Lower leg skin (tissue), 3 donors: Measurements from ENCODE around the gene MAP1LC3A.

ENCODE experiments used
- POLR2A ChIP-seq, 2 donors: fragments of 450-650 bp; IDR thresholded peaks; one replicate each; pipeline ENCODE4 v1.6.1; 2016 to 2017; ENCODE audit warnings: antibody characterized with exemption in 2 of 2, mild to moderate bottlenecking in 1 of 2, moderate library complexity in 1 of 2
- TF ChIP-seq, protein P1 (sequence below), 3 donors: fragments of 450-650 bp; IDR thresholded peaks; one replicate each; pipeline ENCODE4 v1.5.1; 2016; ENCODE audit warnings: antibody characterized with exemption in 3 of 3, mild to moderate bottlenecking in 3 of 3, moderate library complexity in 2 of 3

DNA sequence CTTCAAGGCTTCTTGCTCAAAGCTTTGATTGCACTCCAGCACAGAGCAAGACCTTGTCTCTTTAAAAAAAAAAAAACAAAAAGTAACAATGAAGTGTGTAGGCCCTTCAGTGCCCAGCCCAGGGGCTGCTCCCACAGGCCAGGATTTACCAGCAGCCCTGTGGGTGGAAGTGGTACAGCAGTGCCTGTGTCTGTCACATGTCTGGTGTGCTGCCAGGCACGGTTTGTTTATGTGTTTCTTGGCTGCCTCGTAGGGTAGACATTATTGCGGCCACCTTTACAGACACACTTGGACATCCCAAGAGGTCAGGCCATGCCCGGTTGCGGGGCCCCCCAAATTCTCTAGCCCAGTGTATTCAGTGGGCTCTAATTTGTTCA lies 29.6 kb upstream of the MAP1LC3A start:
- TF ChIP-seq, protein P1, sequence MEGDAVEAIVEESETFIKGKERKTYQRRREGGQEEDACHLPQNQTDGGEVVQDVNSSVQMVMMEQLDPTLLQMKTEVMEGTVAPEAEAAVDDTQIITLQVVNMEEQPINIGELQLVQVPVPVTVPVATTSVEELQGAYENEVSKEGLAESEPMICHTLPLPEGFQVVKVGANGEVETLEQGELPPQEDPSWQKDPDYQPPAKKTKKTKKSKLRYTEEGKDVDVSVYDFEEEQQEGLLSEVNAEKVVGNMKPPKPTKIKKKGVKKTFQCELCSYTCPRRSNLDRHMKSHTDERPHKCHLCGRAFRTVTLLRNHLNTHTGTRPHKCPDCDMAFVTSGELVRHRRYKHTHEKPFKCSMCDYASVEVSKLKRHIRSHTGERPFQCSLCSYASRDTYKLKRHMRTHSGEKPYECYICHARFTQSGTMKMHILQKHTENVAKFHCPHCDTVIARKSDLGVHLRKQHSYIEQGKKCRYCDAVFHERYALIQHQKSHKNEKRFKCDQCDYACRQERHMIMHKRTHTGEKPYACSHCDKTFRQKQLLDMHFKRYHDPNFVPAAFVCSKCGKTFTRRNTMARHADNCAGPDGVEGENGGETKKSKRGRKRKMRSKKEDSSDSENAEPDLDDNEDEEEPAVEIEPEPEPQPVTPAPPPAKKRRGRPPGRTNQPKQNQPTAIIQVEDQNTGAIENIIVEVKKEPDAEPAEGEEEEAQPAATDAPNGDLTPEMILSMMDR (IDR thresholded peaks at IDR 0.05), result no peak
- no peak for TF ChIP-seq POLR2A (IDR thresholded peaks at IDR 0.05)
